Natural killer cell (primary cell): ENCODE data around the gene ATF6B. TPM values are rescaled to one million over a fixed set of nuclear protein-coding genes. Genes with fewer than 3 reads are reported as not detected.

ENCODE experiments used
- ATAC-seq, 3 donors: fragments of 150-1000 bp in 2 of 3; fragments of 200-7000 bp in 1 of 3; cut with Tn5 transposase; 1 replicate in 1 of 3; 2 replicates in 2 of 3; pipeline ENCODE4 v1.10.0; 2021; ENCODE audit warnings: mild to moderate bottlenecking in 2 of 3, moderate library complexity in 2 of 3
- DNase-seq, 2 donors: peaks; one replicate each; pipeline versions ENCODE4 v3.0.0 to v3.0.0-alpha.2; 2013 to 2021; ENCODE audit warnings: mixed read lengths in 1 of 2
- H3K27ac ChIP-seq: one replicate; pipeline ENCODE4 v1.5.1; 2013; ENCODE audit warnings: mild to moderate bottlenecking, low read length
- H3K27me3 ChIP-seq: one replicate; pipeline ENCODE4 v1.6.1; 2013; ENCODE audit warnings: low read length; ENCODE audit not compliant: control insufficient read depth, insufficient read depth
- H3K36me3 ChIP-seq: one replicate; pipeline ENCODE4 v1.6.1; 2013; ENCODE audit warnings: low read length; ENCODE audit not compliant: control insufficient read depth, insufficient read depth
- H3K4me1 ChIP-seq: one replicate; pipeline ENCODE4 v1.6.1; 2013; ENCODE audit warnings: low read length; ENCODE audit not compliant: control insufficient read depth, insufficient read depth
- H3K4me3 ChIP-seq: one replicate; pipeline ENCODE4 v1.5.1; 2013; ENCODE audit warnings: low read length
- H3K9me3 ChIP-seq: one replicate; pipeline ENCODE4 v1.6.1; 2013; ENCODE audit warnings: low read length; ENCODE audit not compliant: control insufficient read depth, insufficient read depth
- H3K27ac Mint-ChIP-seq, 2 donors: one replicate each; pipeline ENCODE4 v1.8.0; 2022; ENCODE audit warnings: mild to moderate bottlenecking in 2 of 2, mixed read lengths in 2 of 2, moderate library complexity in 1 of 2
- H3K27me3 Mint-ChIP-seq, 2 donors: one replicate each; pipeline ENCODE4 v1.8.0; 2022; ENCODE audit warnings: low read depth in 2 of 2, mixed read lengths in 2 of 2
- H3K36me3 Mint-ChIP-seq: one replicate; pipeline ENCODE4 v1.8.0; 2022; ENCODE audit warnings: mixed read lengths
- H3K4me1 Mint-ChIP-seq, 2 donors: one replicate each; pipeline ENCODE4 v1.8.0; 2022; ENCODE audit warnings: mixed read lengths in 2 of 2
- H3K4me3 Mint-ChIP-seq: one replicate; pipeline ENCODE4 v1.8.0; 2022; ENCODE audit warnings: mild to moderate bottlenecking, moderate library complexity, mixed read lengths
- H3K9me3 Mint-ChIP-seq, 2 donors: one replicate each; pipeline ENCODE4 v1.8.0; 2022; ENCODE audit warnings: mixed read lengths in 2 of 2
- WGBS: methylation state at CpG from one replicate; pipeline ENCODE4 v1.1.7; 2013; ENCODE audit warnings: missing lambda C conversion rate; ENCODE audit not compliant: insufficient coverage; 5-methylcytosine and 5-hydroxymethylcytosine counted together
- intact Hi-C: fragments of 100-400 bp; cut with micrococcal nuclease; formaldehyde crosslinking; loops from one replicate; pipeline ENCODE4 v1.14.2; 2022
- total RNA-seq, 4 donors: library from RNA; stranded (reverse); fragments of 120-200 nt in 1 of 4; gene quantifications; one replicate each; pipeline versions ENCODE4 v1.2.3 to v1.2.4, GENCODE V29; 2013 to 2022
- TF ChIP-seq, protein P1 (sequence below): fragments of 200-600 bp; IDR thresholded peaks from one replicate; pipeline ENCODE4 v1.8.0; 2022; ENCODE audit warnings: antibody characterized with exemption

Gene ATF6B
- total RNA-seq, 3 donors from 2014 or later (not counting 1 experiment from before 2014, with no cell fraction given), result 157 to 187 (median 178) TPM

DNA sequence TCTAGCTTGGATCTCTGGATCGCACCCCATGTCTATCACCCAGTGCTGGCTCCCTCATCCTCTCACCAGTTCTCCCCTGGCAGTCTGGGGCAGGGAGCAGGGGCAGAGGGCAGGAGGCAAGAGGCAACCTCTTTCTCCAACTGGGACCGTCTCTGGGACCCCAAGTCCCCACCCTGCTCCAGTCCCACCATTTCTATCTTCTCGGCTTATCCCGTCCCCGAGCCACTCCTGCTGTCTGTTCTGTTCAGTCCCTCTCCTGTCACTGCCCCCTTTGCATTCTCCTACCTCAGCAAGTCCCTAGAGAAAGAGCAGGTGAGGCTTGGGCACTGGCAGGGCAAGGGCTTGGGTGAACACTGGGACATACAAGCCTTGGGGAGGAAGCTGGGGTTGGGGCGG lies 18.3 kb downstream of the ATF6B start:
- Mint-ChIP-seq H3K27me3 (peaks cover 19 to 24% of the 10 kb centered on the region in 2 donors), H3K4me3 (no peak overlapping the region), H3K9me3 (no peaks in the 10 kb centered on the region), H3K27ac (peak overlapping the region in 1 of 2 donors; percentile 67), H3K36me3 (no peaks in the 10 kb centered on the region), H3K4me1 (peaks cover 7 to 33% of the 10 kb centered on the region in 2 donors)
- peaks cover 9% of the 10 kb centered on the region for H3K4me1 ChIP-seq
- peaks cover 11% of the 10 kb centered on the region for H3K27me3 ChIP-seq
- H3K27ac ChIP-seq, result no peak overlapping the region
- no peaks in the 10 kb centered on the region for H3K9me3 ChIP-seq
- H3K36me3 ChIP-seq, result no peaks in the 10 kb centered on the region
- WGBS, result 86% methylated on average over 6 of the region's 6 CpGs
- ATAC-seq (no peak), DNase-seq (no peak)
- intact Hi-C loops, result no loop called here
- no peak overlapping the region for H3K4me3 ChIP-seq
- TF ChIP-seq, protein P1, sequence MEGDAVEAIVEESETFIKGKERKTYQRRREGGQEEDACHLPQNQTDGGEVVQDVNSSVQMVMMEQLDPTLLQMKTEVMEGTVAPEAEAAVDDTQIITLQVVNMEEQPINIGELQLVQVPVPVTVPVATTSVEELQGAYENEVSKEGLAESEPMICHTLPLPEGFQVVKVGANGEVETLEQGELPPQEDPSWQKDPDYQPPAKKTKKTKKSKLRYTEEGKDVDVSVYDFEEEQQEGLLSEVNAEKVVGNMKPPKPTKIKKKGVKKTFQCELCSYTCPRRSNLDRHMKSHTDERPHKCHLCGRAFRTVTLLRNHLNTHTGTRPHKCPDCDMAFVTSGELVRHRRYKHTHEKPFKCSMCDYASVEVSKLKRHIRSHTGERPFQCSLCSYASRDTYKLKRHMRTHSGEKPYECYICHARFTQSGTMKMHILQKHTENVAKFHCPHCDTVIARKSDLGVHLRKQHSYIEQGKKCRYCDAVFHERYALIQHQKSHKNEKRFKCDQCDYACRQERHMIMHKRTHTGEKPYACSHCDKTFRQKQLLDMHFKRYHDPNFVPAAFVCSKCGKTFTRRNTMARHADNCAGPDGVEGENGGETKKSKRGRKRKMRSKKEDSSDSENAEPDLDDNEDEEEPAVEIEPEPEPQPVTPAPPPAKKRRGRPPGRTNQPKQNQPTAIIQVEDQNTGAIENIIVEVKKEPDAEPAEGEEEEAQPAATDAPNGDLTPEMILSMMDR, result no peak

DNA sequence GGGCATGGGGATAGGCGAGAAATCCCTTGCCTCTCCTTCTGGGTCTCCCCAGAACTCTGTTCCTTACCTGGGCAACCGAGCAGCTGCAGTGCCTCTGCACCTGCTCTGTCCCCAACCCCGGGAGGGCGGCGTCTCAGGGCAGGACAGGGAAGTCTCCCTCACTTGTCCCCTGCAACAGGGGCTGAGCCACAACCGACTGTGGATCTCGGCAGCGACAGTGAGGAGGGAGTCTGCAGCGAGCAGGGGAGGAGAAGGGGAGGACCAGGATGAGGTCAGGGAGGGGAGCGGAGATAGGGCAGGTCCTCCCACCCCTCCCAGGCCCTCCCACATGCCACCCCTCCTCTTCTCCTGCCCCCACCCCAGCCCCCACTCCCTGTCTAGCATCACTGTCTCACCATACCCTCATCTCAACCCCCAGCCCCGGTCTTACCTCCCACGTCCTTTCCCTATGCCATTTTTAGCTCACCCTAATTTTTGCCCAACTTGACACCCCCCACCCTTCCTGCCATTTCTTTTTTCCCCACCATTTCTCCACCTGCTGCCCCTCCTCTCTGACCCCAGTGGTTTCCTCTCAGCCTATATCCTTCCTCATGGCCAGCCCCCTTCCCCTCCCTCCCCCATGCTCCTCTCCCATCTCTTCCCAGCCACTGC lies 18.8 kb downstream of the ATF6B start, which contains the start of gene TNXB:
TSS of gene TNXB (minus strand) at position 225 of the 651 bp plus-strand sequence. CDS start 11,140 bp downstream, outside the sequence.
- TF ChIP-seq, protein P1, result no peak
- peaks cover 7 to 33% of the 10 kb centered on the region in 2 donors for H3K4me1 Mint-ChIP-seq
- peaks cover 23 to 29% of the 10 kb centered on the region in 2 donors for H3K27me3 Mint-ChIP-seq
- Histone ChIP-seq H3K36me3 (no peaks in the 10 kb centered on the region), H3K27me3 (peaks cover 11% of the 10 kb centered on the region), H3K4me1 (peaks cover 9% of the 10 kb centered on the region), H3K27ac (no peak within 1 kb of the TSS), H3K4me3 (no peak within 1 kb of the TSS), H3K9me3 (no peaks in the 10 kb centered on the region)
- ATAC-seq (peak in 1 of 3 donors; percentile 34), DNase-seq (no peak)
- no peaks in the 10 kb centered on the region for H3K9me3 Mint-ChIP-seq
- no peaks in the 10 kb centered on the region for H3K36me3 Mint-ChIP-seq
- H3K27ac Mint-ChIP-seq, result peak within 1 kb of the TSS in 1 of 2 donors; percentile 67
- intact Hi-C loops, result no loop called here
- 4% methylated on average over 11 of the region's 12 CpGs for WGBS
- no peak within 1 kb of the TSS for H3K4me3 Mint-ChIP-seq

DNA sequence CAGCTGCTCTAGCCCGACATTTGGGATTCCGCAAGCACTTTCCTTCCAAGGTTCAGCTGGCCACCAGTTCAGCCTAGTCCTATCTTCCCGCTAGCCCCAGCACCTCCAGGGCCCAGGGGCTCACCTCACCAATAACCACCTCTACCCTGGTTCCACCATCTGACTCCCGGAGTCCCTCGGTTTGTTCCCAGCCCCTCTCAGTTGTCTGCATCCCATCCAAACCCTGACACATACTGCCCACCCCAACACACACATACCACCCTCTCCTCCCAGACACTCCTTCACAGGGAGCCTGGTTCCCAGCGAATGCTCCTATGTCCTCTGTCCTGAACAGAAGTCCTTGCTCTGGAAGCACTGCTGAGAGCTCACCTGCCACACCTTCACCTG lies 19.3 kb downstream of the ATF6B start:
- Mint-ChIP-seq H3K9me3 (no peaks in the 10 kb centered on the region), H3K4me3 (no peak overlapping the region), H3K27ac (no peak overlapping the region), H3K4me1 (peaks cover 7 to 33% of the 10 kb centered on the region in 2 donors), H3K27me3 (peaks cover 24 to 32% of the 10 kb centered on the region in 2 donors), H3K36me3 (no peaks in the 10 kb centered on the region)
- ATAC-seq (peak in 1 of 3 donors; percentile 11), DNase-seq (no peak)
- intact Hi-C loops, result no loop called here
- peaks cover 11% of the 10 kb centered on the region for H3K27me3 ChIP-seq
- H3K27ac ChIP-seq, result no peak overlapping the region
- H3K9me3 ChIP-seq, result no peaks in the 10 kb centered on the region
- WGBS, result 58% methylated on average over 6 of the region's 6 CpGs
- TF ChIP-seq, protein P1, result no peak
- H3K4me3 ChIP-seq, result no peak overlapping the region
- H3K36me3 ChIP-seq, result no peaks in the 10 kb centered on the region
- H3K4me1 ChIP-seq, result peaks cover 9% of the 10 kb centered on the region
